GM23338 (cell line): ENCODE results near the gene UQCR11.

Experiments used
- CTCF ChIP-seq, 2 experiments: fragments of 200-600 bp in 1 of 2; sonication (generic) in 1 of 2; conservative IDR thresholded peaks; 2 replicates each; pipeline versions ENCODE4 v1.5.1 to v1.6.1; 2016 to 2017; ENCODE audit warnings: antibody characterized with exemption in 2 of 2, low read depth in 2 of 2, mild to moderate bottlenecking in 2 of 2, moderate library complexity in 1 of 2
- EZH2 ChIP-seq: fragments of 200-600 bp; sonication (generic); IDR thresholded peaks from one replicate; pipeline ENCODE4 v1.8.0; 2017; ENCODE audit warnings: antibody characterized with exemption, mild to moderate bottlenecking, low read depth; ENCODE audit not compliant: unreplicated experiment
- EZH2phosphoT487 ChIP-seq: fragments of 200-600 bp; sonication (generic); IDR thresholded peaks from one replicate; pipeline ENCODE4 v1.8.1; 2018; ENCODE audit warnings: antibody characterized with exemption; ENCODE audit not compliant: unreplicated experiment
- JUNB ChIP-seq: IDR thresholded peaks from one replicate; pipeline ENCODE4 v1.6.1; 2016; ENCODE audit warnings: antibody characterized with exemption; ENCODE audit not compliant: unreplicated experiment
- NANOG ChIP-seq: IDR thresholded peaks from 2 replicates; pipeline ENCODE4 v1.6.1; 2016; ENCODE audit warnings: antibody characterized with exemption, borderline replicate concordance
- POLR2AphosphoS5 ChIP-seq: IDR thresholded peaks from 2 replicates; pipeline ENCODE4 v1.6.1; 2016; ENCODE audit warnings: antibody characterized with exemption, low read depth
- REST ChIP-seq: IDR thresholded peaks from one replicate; pipeline ENCODE4 v1.6.1; 2018; ENCODE audit warnings: antibody characterized with exemption; ENCODE audit not compliant: unreplicated experiment
- ZNF114 ChIP-seq: fragments of 250-450 bp; sonication (Bioruptor Pico); IDR thresholded peaks from 2 replicates; pipeline ENCODE4 v1.5.0; 2020; ENCODE audit warnings: mild to moderate bottlenecking, moderate library complexity

GRCh38 chr19:1650650-1651567 is 45.6 kb upstream of the UQCR11 start:
- TF ChIP-seq CTCF (conservative IDR thresholded peaks at IDR 0.05; ENCODE audit: low read depth in 2 of 2): no peak; a peak in 1 of 4 replicates
- peak; percentile 33; the same call in 1 of the 2 replicates for TF ChIP-seq POLR2AphosphoS5
- TF ChIP-seq REST: no peak
- TF ChIP-seq EZH2: no peak
- TF ChIP-seq EZH2phosphoT487: no peak
- no peak for TF ChIP-seq ZNF114
- no peak for TF ChIP-seq NANOG
- no peak for TF ChIP-seq JUNB
